Naive thymus-derived CD4-positive, alpha-beta T cell (primary cell): ENCODE measurements around the gene UBALD1. TPM values are rescaled to one million over a fixed set of nuclear protein-coding genes. Genes with fewer than 3 reads are reported as not detected.
A peak's percentile ranks its signal among the peaks of the same experiment; 100 is the strongest.

ENCODE experiments used
- ATAC-seq: fragments of 150-1000 bp; cut with Tn5 transposase; 2 replicates; pipeline ENCODE4 v1.10.0; 2021; ENCODE audit warnings: mild to moderate bottlenecking, moderate library complexity
- CTCF ChIA-PET: fragments of 350-600 bp; sonication (Branson Sonifier 250); formaldehyde crosslinking; loops from one replicate; lab custom pipeline; 2021; ENCODE audit warnings: antibody characterized with exemption; lab: Charles Lee
- POLR2A ChIA-PET: fragments of 350-600 bp; sonication (Branson Sonifier 250); formaldehyde crosslinking; loops from one replicate; lab custom pipeline; 2021; ENCODE audit warnings: antibody characterized with exemption, inconsistent platforms; lab: Charles Lee
- DNase-seq, 9 donors: peaks; one replicate each; pipeline versions ENCODE4 v3.0.0 to v3.0.0-alpha.2; 2020 to 2022; ENCODE audit warnings: mixed read lengths in 1 of 9
- H3K27ac ChIP-seq: one replicate; pipeline ENCODE4 v1.7.0; 2013; ENCODE audit warnings: mild to moderate bottlenecking, low read depth, low read length, moderate library complexity
- H3K27me3 ChIP-seq, 2 donors: one replicate each; pipeline ENCODE4 v1.7.0; 2013; ENCODE audit warnings: low read length in 2 of 2, mild to moderate bottlenecking in 2 of 2, moderate library complexity in 2 of 2; ENCODE audit not compliant: control insufficient read depth in 2 of 2, insufficient read depth in 2 of 2
- H3K36me3 ChIP-seq, 3 experiments: 1 replicate in 2 of 3; 2 replicates in 1 of 3; pipeline ENCODE4 v1.7.0; 2013; ENCODE audit warnings: low read length in 3 of 3, mild to moderate bottlenecking in 3 of 3, moderate library complexity in 1 of 3; ENCODE audit not compliant: insufficient read depth in 3 of 3, control insufficient read depth in 2 of 3
- H3K4me1 ChIP-seq, 2 donors: one replicate each; pipeline ENCODE4 v1.7.0; 2013; ENCODE audit warnings: low read length in 2 of 2, mild to moderate bottlenecking in 2 of 2, moderate library complexity in 1 of 2; ENCODE audit not compliant: control insufficient read depth in 2 of 2, insufficient read depth in 2 of 2
- H3K4me3 ChIP-seq: 2 replicates; pipeline ENCODE4 v1.7.0; 2013; ENCODE audit warnings: mild to moderate bottlenecking, low read length
- H3K9me3 ChIP-seq, 3 experiments: 1 replicate in 2 of 3; 2 replicates in 1 of 3; pipeline ENCODE4 v1.7.0; 2013; ENCODE audit warnings: low read length in 3 of 3; ENCODE audit not compliant: control insufficient read depth in 2 of 3
- H3K27ac Mint-ChIP-seq, 9 donors: one replicate each; pipeline ENCODE4 v1.8.0; 2020 to 2022; ENCODE audit warnings: mixed read lengths in 9 of 9, mild to moderate bottlenecking in 8 of 9, moderate library complexity in 5 of 9, inconsistent platforms in 2 of 9
- H3K27me3 Mint-ChIP-seq, 5 donors: one replicate each; pipeline ENCODE4 v1.8.0; 2021 to 2022; ENCODE audit warnings: mixed read lengths in 5 of 5, mild to moderate bottlenecking in 1 of 5
- H3K36me3 Mint-ChIP-seq, 5 donors: one replicate each; pipeline ENCODE4 v1.8.0; 2020 to 2022; ENCODE audit warnings: mixed read lengths in 5 of 5, mild to moderate bottlenecking in 3 of 5, inconsistent platforms in 1 of 5
- H3K4me1 Mint-ChIP-seq, 7 donors: one replicate each; pipeline ENCODE4 v1.8.0; 2020 to 2022; ENCODE audit warnings: mixed read lengths in 7 of 7, mild to moderate bottlenecking in 3 of 7, inconsistent platforms in 1 of 7
- H3K4me3 Mint-ChIP-seq, 10 donors: one replicate each; pipeline ENCODE4 v1.8.0; 2020 to 2022; ENCODE audit warnings: mild to moderate bottlenecking in 10 of 10, mixed read lengths in 10 of 10, moderate library complexity in 6 of 10, inconsistent platforms in 2 of 10
- H3K9me3 Mint-ChIP-seq, 11 donors: one replicate each; pipeline ENCODE4 v1.8.0; 2020 to 2022; ENCODE audit warnings: mixed read lengths in 11 of 11, mild to moderate bottlenecking in 4 of 11, inconsistent platforms in 1 of 11, moderate library complexity in 1 of 11
- intact Hi-C, 2 donors: fragments of 100-400 bp; cut with micrococcal nuclease; formaldehyde crosslinking; loops; one replicate each; pipeline ENCODE4 v1.15.1; 2023
- polyA plus RNA-seq, 2 donors: library from polyadenylated mRNA; unstranded; fragments of 300-500 nt; fragmentation: Illumina TruSeq; gene quantifications; one replicate each; pipeline ENCODE4 v1.2.3, GENCODE V29; 2021
- total RNA-seq, 6 experiments: library from RNA in 5 of 6; stranded (reverse) in 5 of 6; gene quantifications; 1 replicate in 5 of 6; 2 replicates in 1 of 6; pipeline ENCODE4 v1.2.3 and lab custom pipeline; 2021 to 2026

Gene UBALD1
- total and polyA plus RNA-seq, 7 experiments from 2014 or later = 1.6 to 36.5 (median 24.2) TPM

- CTCF ChIA-PET = no interaction called here
- POLR2A ChIA-PET = no interaction called here
- Histone ChIP-seq H3K27me3 (no peaks in the 10 kb centered on the region), H3K27ac (no peak overlapping the region), H3K4me3 (no peak overlapping the region), H3K36me3 (no peaks in the 10 kb centered on the region), H3K9me3 (no peaks in the 10 kb centered on the region), H3K4me1 (peaks cover 18 to 21% of the 10 kb centered on the region in 2 donors)
- peaks cover 0 to 20% (median 12%) of the 10 kb centered on the region in 5 donors for H3K36me3 Mint-ChIP-seq
- H3K27ac Mint-ChIP-seq = peak overlapping the region in 2 of 9 donors; percentile 9 to 12
- peaks cover 27 to 54% (median 45%) of the 10 kb centered on the region in 7 donors for H3K4me1 Mint-ChIP-seq
- peaks cover 0 to 8% (median 0%) of the 10 kb centered on the region in 11 donors for H3K9me3 Mint-ChIP-seq
- peak overlapping the region in 1 of 10 donors; percentile 6 for H3K4me3 Mint-ChIP-seq
- ATAC-seq (no peak), DNase-seq (no peak)
- intact Hi-C loops = no loop called here
- H3K27me3 Mint-ChIP-seq = no peaks in the 10 kb centered on the region
These were observed 13.6 kb upstream of the UBALD1 start for GRCh38 chr16:4628283-4628682.

- Mint-ChIP-seq H3K27me3 (no peaks in the 10 kb centered on the region), H3K36me3 (peaks cover 0 to 17% (median 10%) of the 10 kb centered on the region in 5 donors), H3K9me3 (peaks cover 0 to 6% (median 0%) of the 10 kb centered on the region in 11 donors), H3K4me1 (peaks cover 27 to 50% (median 45%) of the 10 kb centered on the region in 7 donors), H3K27ac (peak overlapping the region; percentile 25 to 95 (median 91)), H3K4me3 (peak overlapping the region; percentile 91 to 99 (median 94))
- Histone ChIP-seq H3K9me3 (no peaks in the 10 kb centered on the region), H3K4me1 (peaks cover 18 to 21% of the 10 kb centered on the region in 2 donors), H3K36me3 (no peaks in the 10 kb centered on the region), H3K27me3 (no peaks in the 10 kb centered on the region), H3K4me3 (peak overlapping the region; percentile 72), H3K27ac (peak overlapping the region; percentile 83)
- intact Hi-C loops = no loop called here
- no peak for ATAC-seq
- DNase-seq = no peak
- CTCF ChIA-PET = interaction anchor here (0.6 to 1.1 kb wide), 2 partner anchors 24 to 124 kb away, joined by 3 to 4 read pairs; no protein-coding TSS in a partner anchor
- POLR2A ChIA-PET = interaction anchor here (0.8 to 4.2 kb wide), 4 partner anchors 10 to 88 kb away, joined by 3 to 28 read pairs (median 3); partner anchors contain the start of genes CDIP1 and NUDT16L1
These were observed 11.7 kb upstream of the UBALD1 start for GRCh38 chr16:4626396-4626795.

- intact Hi-C loops = loop anchor here (1.0 to 2.0 kb wide), 10 partner anchors 11 to 275 kb away; partner anchors contain the start of genes DNAJA3 (in 1 of the 2), GLYR1 (in 1 of the 2), HMOX2 (in 1 of the 2) and NUDT16L1 (in 1 of the 2)
- H3K4me1 ChIP-seq = peaks cover 18 to 21% of the 10 kb centered on the region in 2 donors
- peak; percentile 2 for ATAC-seq
These were observed 11.0 kb upstream of the UBALD1 start for GRCh38 chr16:4625560-4626159.

DNA sequence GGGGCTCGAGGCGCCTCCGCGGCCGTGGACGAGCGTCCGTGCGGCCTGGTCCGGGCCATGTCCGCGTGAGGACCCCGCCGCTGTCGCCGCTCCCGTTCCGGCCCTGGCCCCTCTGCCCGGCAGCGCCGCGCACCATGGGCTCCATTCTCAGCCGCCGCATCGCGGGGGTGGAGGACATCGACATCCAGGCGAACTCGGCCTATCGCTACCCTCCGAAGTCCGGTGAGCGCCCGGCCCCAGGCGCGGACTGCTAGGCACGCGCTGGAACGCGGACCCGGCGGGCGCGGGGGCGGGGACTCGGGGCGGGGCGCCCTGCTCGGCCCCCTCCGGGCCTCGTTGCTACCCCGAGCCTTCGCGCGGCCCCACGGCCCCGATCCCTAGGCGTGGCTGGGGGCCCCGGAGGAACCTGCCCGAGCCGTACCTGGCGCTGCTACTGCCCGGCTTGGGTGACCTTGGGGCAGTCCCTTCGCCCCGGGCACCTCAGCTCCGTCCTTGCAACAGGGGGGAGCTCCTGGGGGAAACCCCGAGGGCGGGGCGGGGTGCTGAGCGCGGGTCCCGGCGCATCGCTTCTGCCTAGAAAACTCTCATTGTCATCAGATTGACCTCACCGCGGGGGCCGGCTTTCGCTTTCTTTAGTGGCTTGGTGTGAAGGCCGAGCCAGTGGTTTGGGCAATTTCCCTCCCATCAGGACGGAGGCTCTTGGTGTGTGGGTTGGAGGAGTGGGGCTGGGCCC, 10.3 kb upstream of the UBALD1 start:
- Mint-ChIP-seq H3K27me3 (no peaks in the 10 kb centered on the region), H3K4me3 (peak overlapping the region; percentile 91 to 99 (median 94)), H3K27ac (peak overlapping the region; percentile 83 to 98 (median 95)), H3K9me3 (no peaks in the 10 kb centered on the region), H3K36me3 (peaks cover 0 to 12% (median 5%) of the 10 kb centered on the region in 5 donors), H3K4me1 (peaks cover 26 to 45% (median 40%) of the 10 kb centered on the region in 7 donors)
- intact Hi-C loops = loop anchor here (1.0 to 5.0 kb wide), 22 partner anchors 9 to 333 kb away; partner anchors contain the start of genes GLYR1 (in 2 of the 2), NUDT16L1 (in 2 of the 2), ROGDI (in 2 of the 2) and UBN1 (in 2 of the 2)
- Histone ChIP-seq H3K9me3 (no peaks in the 10 kb centered on the region), H3K27ac (peak overlapping the region; percentile 83), H3K27me3 (no peaks in the 10 kb centered on the region), H3K4me3 (peak overlapping the region; percentile 72), H3K36me3 (no peaks in the 10 kb centered on the region), H3K4me1 (peaks cover 18 to 21% of the 10 kb centered on the region in 2 donors)
- ChIA-PET POLR2A (interaction anchor here (0.5 to 4.2 kb wide), 13 partner anchors 9 to 205 kb away, joined by 3 to 28 read pairs (median 4); partner anchors contain the start of genes ANKS3, DNAAF8 and NUDT16L1), CTCF (interaction anchor here (0.6 to 1.6 kb wide), 12 partner anchors 8 to 208 kb away, joined by 3 to 7 read pairs (median 4); partner anchors contain the start of genes ANKS3, DNAAF8 and NUDT16L1)
- DNase-seq (peak; percentile 15 to 82 (median 28)), ATAC-seq (peak; percentile 55)

More at GRCh38 chr16:4625560-4626159, 11.0 kb upstream of the UBALD1 start:
- no peaks in the 10 kb centered on the region for H3K9me3 ChIP-seq
- DNase-seq = no peak
- Mint-ChIP-seq H3K36me3 (peaks cover 0 to 12% (median 5%) of the 10 kb centered on the region in 5 donors), H3K4me1 (peaks cover 26 to 45% (median 40%) of the 10 kb centered on the region in 7 donors), H3K9me3 (no peaks in the 10 kb centered on the region), H3K4me3 (peak overlapping the region; percentile 91 to 99 (median 94)), H3K27ac (peak overlapping the region; percentile 81 to 95 (median 92)), H3K27me3 (no peaks in the 10 kb centered on the region)
- CTCF ChIA-PET = interaction anchor here (0.6 to 1.1 kb wide), 3 partner anchors 9 to 208 kb away, joined by 3 to 5 read pairs (median 3); no protein-coding TSS in a partner anchor
- H3K27ac ChIP-seq = peak overlapping the region; percentile 83
- POLR2A ChIA-PET = interaction anchor here (0.5 to 4.2 kb wide), 4 partner anchors 9 to 68 kb away, joined by 3 to 28 read pairs (median 10); partner anchors contain the start of gene NUDT16L1
- H3K36me3 ChIP-seq = no peaks in the 10 kb centered on the region
- H3K4me3 ChIP-seq = peak overlapping the region; percentile 72
- no peaks in the 10 kb centered on the region for H3K27me3 ChIP-seq

GRCh38 chr16:4624015-4624826, 9.5 kb upstream of the UBALD1 start, which contains the start of gene MGRN1:
Gene MGRN1 (plus strand): TSS chr16:4624826. CDS start chr16:4624961, 135 bp downstream.
- H3K4me3 ChIP-seq = peak within 1 kb of the TSS; percentile 72
- peaks cover 18 to 21% of the 10 kb centered on the region in 2 donors for H3K4me1 ChIP-seq
- CTCF ChIA-PET = interaction anchor here (0.7 to 1.6 kb wide), 16 partner anchors 8 to 1529 kb away, joined by 3 to 7 read pairs (median 4); partner anchors contain the start of genes ANKS3, DNAAF8 and NUDT16L1

More at GRCh38 chr16:4624015-4624826, 9.5 kb upstream of the UBALD1 start, which contains the start of gene MGRN1:
- Mint-ChIP-seq H3K36me3 (peaks cover 0 to 11% (median 4%) of the 10 kb centered on the region in 5 donors), H3K27ac (peak within 1 kb of the TSS; percentile 95 to 98 (median 97)), H3K4me1 (peaks cover 25 to 43% (median 38%) of the 10 kb centered on the region in 7 donors), H3K9me3 (no peaks in the 10 kb centered on the region), H3K4me3 (peak within 1 kb of the TSS; percentile 91 to 99 (median 94)), H3K27me3 (no peaks in the 10 kb centered on the region)
- H3K9me3 ChIP-seq = no peaks in the 10 kb centered on the region
- H3K27me3 ChIP-seq = no peaks in the 10 kb centered on the region
- intact Hi-C loops = loop anchor here (1.0 to 5.0 kb wide), 20 partner anchors 8 to 334 kb away; partner anchors contain the start of genes GLYR1 (in 2 of the 2), NUDT16L1 (in 2 of the 2), ROGDI (in 2 of the 2) and UBN1 (in 2 of the 2)
- DNase-seq (peak; percentile 85 to 94 (median 90)), ATAC-seq (peak; percentile 93)
- H3K27ac ChIP-seq = peak within 1 kb of the TSS; percentile 83
- POLR2A ChIA-PET = interaction anchor here (0.5 to 4.2 kb wide), 16 partner anchors 8 to 351 kb away, joined by 3 to 28 read pairs (median 4); partner anchors contain the start of genes ANKS3, DNAAF8, NUDT16L1 and TFAP4
- H3K36me3 ChIP-seq = no peaks in the 10 kb centered on the region
